OCI-LY1 (cell line): ENCODE data around the gene MRPL14.

Source experiments
- H2AFZ ChIP-seq: fragments of 200-600 bp; sonication (generic), shearing (Covaris generic); 2 replicates; pipeline ENCODE4 v1.6.0; 2014; ENCODE audit warnings: antibody characterized with exemption, mild to moderate bottlenecking, low read length
- H3F3A ChIP-seq: fragments of 200-600 bp; sonication (generic), shearing (Covaris generic); 2 replicates; pipeline ENCODE4 v1.6.0; 2014; ENCODE audit warnings: mild to moderate bottlenecking, antibody characterized with exemption, low read length, moderate library complexity; ENCODE audit not compliant: insufficient read depth
- H3K27ac ChIP-seq: fragments of 200-600 bp; sonication (generic); 2 replicates; pipeline ENCODE4 v1.5.1; 2014; ENCODE audit warnings: low read length, mixed run types, mild to moderate bottlenecking, low read depth; ENCODE audit not compliant: poor library complexity, severe bottlenecking
- H3K27me3 ChIP-seq: fragments of 200-600 bp; sonication (generic); 2 replicates; pipeline ENCODE4 v1.6.0; 2014; ENCODE audit warnings: antibody characterized with exemption, mild to moderate bottlenecking, low read length, moderate library complexity; ENCODE audit not compliant: insufficient read depth
- H3K36me3 ChIP-seq: fragments of 200-600 bp; sonication (generic); 2 replicates; pipeline ENCODE4 v1.6.1; 2014; ENCODE audit warnings: mild to moderate bottlenecking, antibody characterized with exemption, low read length, moderate library complexity, mixed read lengths; ENCODE audit not compliant: insufficient read depth
- H3K4me1 ChIP-seq: fragments of 200-600 bp; sonication (generic); 2 replicates; pipeline ENCODE4 v1.5.1; 2014; ENCODE audit warnings: mild to moderate bottlenecking, low read length, moderate library complexity; ENCODE audit not compliant: insufficient read depth, severe bottlenecking
- H3K4me2 ChIP-seq: fragments of 200-600 bp; sonication (generic), shearing (Covaris generic); 2 replicates; pipeline ENCODE4 v1.6.1; 2014; ENCODE audit warnings: low read length
- H3K4me3 ChIP-seq: fragments of 200-600 bp; sonication (generic); 2 replicates; pipeline ENCODE4 v1.5.1; 2014; ENCODE audit warnings: low read length, low read depth, mild to moderate bottlenecking, mixed read lengths; ENCODE audit not compliant: poor library complexity, severe bottlenecking
- H3K79me2 ChIP-seq: fragments of 200-600 bp; shearing (Covaris generic); 2 replicates; pipeline ENCODE4 v1.6.1; 2016; ENCODE audit warnings: mixed run types, low read length, mixed read lengths; ENCODE audit not compliant: insufficient read depth
- H3K9ac ChIP-seq: fragments of 200-600 bp; sonication (generic), shearing (Covaris generic); 2 replicates; pipeline ENCODE4 v1.6.1; 2014; ENCODE audit warnings: mild to moderate bottlenecking, low read length, mixed read lengths
- H3K9me2 ChIP-seq: fragments of 200-600 bp; sonication (generic), shearing (Covaris generic); 2 replicates; pipeline ENCODE4 v1.6.1; 2014; ENCODE audit warnings: low read depth, mild to moderate bottlenecking, low read length, mixed read lengths
- H3K9me3 ChIP-seq: fragments of 200-600 bp; shearing (Covaris generic); 2 replicates; pipeline ENCODE4 v1.6.1; 2014; ENCODE audit warnings: low read length, mixed read lengths
- H4K20me1 ChIP-seq: fragments of 200-600 bp; sonication (generic), shearing (Covaris generic); 2 replicates; pipeline ENCODE4 v1.6.0; 2016; ENCODE audit warnings: mild to moderate bottlenecking, low read length; ENCODE audit not compliant: insufficient read depth
- CTCF ChIP-seq: fragments of 200-600 bp; sonication (generic), shearing (Covaris generic); IDR thresholded peaks from 2 replicates; pipeline ENCODE4 v1.5.1; 2017; ENCODE audit warnings: mild to moderate bottlenecking, antibody characterized with exemption, low read length, moderate library complexity, mixed read lengths
- EZH2 ChIP-seq: fragments of 200-600 bp; sonication (generic), shearing (Covaris generic); IDR thresholded peaks from 2 replicates; pipeline ENCODE4 v1.8.0; 2017; ENCODE audit warnings: borderline replicate concordance, mixed run types, mild to moderate bottlenecking, antibody characterized with exemption, low read length, moderate library complexity, mixed read lengths

MRPL14 gene

GRCh38 chr6:44081753-44082152, 45.5 kb downstream of the MRPL14 start:
- no peak overlapping the region for H3K4me2 ChIP-seq
- H2AFZ ChIP-seq, result no peak overlapping the region
- no peaks in the 10 kb centered on the region for H4K20me1 ChIP-seq
- no peaks in the 10 kb centered on the region for H3F3A ChIP-seq
- H3K27ac ChIP-seq, result no peak overlapping the region
- no peaks in the 10 kb centered on the region for H3K79me2 ChIP-seq
- H3K4me3 ChIP-seq, result no peak overlapping the region
- no peaks in the 10 kb centered on the region for H3K9me3 ChIP-seq
- no peaks in the 10 kb centered on the region for H3K36me3 ChIP-seq
- peaks cover 83% of the 10 kb centered on the region for H3K4me1 ChIP-seq
- no peaks in the 10 kb centered on the region for H3K27me3 ChIP-seq
- H3K9ac ChIP-seq, result no peak overlapping the region
- TF ChIP-seq EZH2 (no peak), CTCF (no peak)
- H3K9me2 ChIP-seq, result no peaks in the 10 kb centered on the region

- no peak for TF ChIP-seq EZH2
- no peak for TF ChIP-seq CTCF
- H3K4me3 ChIP-seq, result no peak overlapping the region
- no peak overlapping the region for H2AFZ ChIP-seq
- no peaks in the 10 kb centered on the region for H3K36me3 ChIP-seq
- H3K27me3 ChIP-seq, result no peaks in the 10 kb centered on the region
- H3K9ac ChIP-seq, result no peak overlapping the region
- H3K4me1 ChIP-seq, result peaks cover 90% of the 10 kb centered on the region
- H3K9me2 ChIP-seq, result no peaks in the 10 kb centered on the region
- H3K9me3 ChIP-seq, result no peaks in the 10 kb centered on the region
- H3K4me2 ChIP-seq, result no peak overlapping the region
- H4K20me1 ChIP-seq, result no peaks in the 10 kb centered on the region
- H3K79me2 ChIP-seq, result no peaks in the 10 kb centered on the region
- H3F3A ChIP-seq, result no peaks in the 10 kb centered on the region
- no peak overlapping the region for H3K27ac ChIP-seq
Measured at GRCh38 chr6:44080561-44081521, 46.4 kb downstream of the MRPL14 start.

- H3K9me3 ChIP-seq, result no peaks in the 10 kb centered on the region
- H3F3A ChIP-seq, result no peaks in the 10 kb centered on the region
- no peak overlapping the region for H3K9ac ChIP-seq
- H3K27me3 ChIP-seq, result no peaks in the 10 kb centered on the region
- no peak for TF ChIP-seq CTCF
- TF ChIP-seq EZH2, result no peak
- H4K20me1 ChIP-seq, result no peaks in the 10 kb centered on the region
- H3K4me1 ChIP-seq, result peaks cover 92% of the 10 kb centered on the region
- no peak overlapping the region for H3K4me2 ChIP-seq
- H2AFZ ChIP-seq, result no peak overlapping the region
- no peak overlapping the region for H3K4me3 ChIP-seq
- H3K9me2 ChIP-seq, result no peaks in the 10 kb centered on the region
- no peaks in the 10 kb centered on the region for H3K36me3 ChIP-seq
- no peak overlapping the region for H3K27ac ChIP-seq
- no peaks in the 10 kb centered on the region for H3K79me2 ChIP-seq
Measured at GRCh38 chr6:44079672-44080071, 47.6 kb downstream of the MRPL14 start.
